ENCODE data around the gene NUP93.

- TF ChIP-seq CTCF (IDR thresholded peaks at IDR 0.05) (no peak), POLR2A (IDR thresholded peaks at IDR 0.05) (no peak)
Measured at GRCh38 chr16:56885446-56886162, 155.7 kb downstream of the NUP93 start.

Measured in prostate gland (tissue), 2 donors.